Measurements from ENCODE around the gene MYMK.

Gene MYMK

GRCh38 chr9:133496861-133497842 lies 27.6 kb downstream of the MYMK start:
- Histone ChIP-seq H3K9me3 (ENCODE audit: control insufficient read depth, low read length) (peaks cover 10% of the 10 kb centered on the region), H3K27ac (ENCODE audit: low read depth, low read length, severe bottlenecking) (no peak overlapping the region), H3K36me3 (ENCODE audit: control insufficient read depth, insufficient read depth, low read length) (no peaks in the 10 kb centered on the region), H3K4me1 (ENCODE audit: control insufficient read depth, insufficient read depth, low read length, poor library complexity, severe bottlenecking) (peaks cover 14% of the 10 kb centered on the region), H3K4me3 (ENCODE audit: extremely low read depth, insufficient read depth, low read length, poor library complexity, severe bottlenecking) (no peak overlapping the region)
- WGBS, 2 experiments (ENCODE audit: insufficient coverage in 2 of 2), result 89 to 91% methylated on average over 31 to 35 of the region's 35 CpGs

GRCh38 chr9:133495327-133496293 lies 29.1 kb downstream of the MYMK start:
- peaks cover 16% of the 10 kb centered on the region for H3K4me1 ChIP-seq (ENCODE audit: control insufficient read depth, insufficient read depth, low read length, poor library complexity, severe bottlenecking)
- no peaks in the 10 kb centered on the region for H3K36me3 ChIP-seq (ENCODE audit: control insufficient read depth, insufficient read depth, low read length)
- H3K27ac ChIP-seq (ENCODE audit: low read depth, low read length, severe bottlenecking), result no peak overlapping the region
- WGBS, 2 experiments (ENCODE audit: insufficient coverage in 2 of 2), result 87 to 92% methylated on average over 15 to 24 of the region's 24 CpGs
- no peaks in the 10 kb centered on the region for H3K9me3 ChIP-seq (ENCODE audit: control insufficient read depth, low read length)
- no peak overlapping the region for H3K4me3 ChIP-seq (ENCODE audit: extremely low read depth, insufficient read depth, low read length, poor library complexity, severe bottlenecking)

GRCh38 chr9:133494636-133495326 lies 30.0 kb downstream of the MYMK start:
- H3K4me1 ChIP-seq (ENCODE audit: control insufficient read depth, insufficient read depth, low read length, poor library complexity, severe bottlenecking), result peaks cover 14% of the 10 kb centered on the region
- no peaks in the 10 kb centered on the region for H3K9me3 ChIP-seq (ENCODE audit: control insufficient read depth, low read length)
- H3K4me3 ChIP-seq (ENCODE audit: extremely low read depth, insufficient read depth, low read length, poor library complexity, severe bottlenecking), result no peak overlapping the region
- H3K27ac ChIP-seq (ENCODE audit: low read depth, low read length, severe bottlenecking), result no peak overlapping the region
- WGBS, 2 experiments (ENCODE audit: insufficient coverage in 2 of 2), result 93 to 96% methylated on average over 19 to 20 of the region's 24 CpGs
- no peaks in the 10 kb centered on the region for H3K36me3 ChIP-seq (ENCODE audit: control insufficient read depth, insufficient read depth, low read length)

GRCh38 chr9:133493845-133494540 lies 30.8 kb downstream of the MYMK start:
- H3K4me3 ChIP-seq (ENCODE audit: extremely low read depth, insufficient read depth, low read length, poor library complexity, severe bottlenecking), result no peak overlapping the region

GRCh38 chr9:133493428-133493827 lies 31.3 kb downstream of the MYMK start:
- WGBS, 2 experiments (ENCODE audit: insufficient coverage in 2 of 2), result 92 to 93% methylated on average over 11 of the region's 11 CpGs
- Histone ChIP-seq H3K4me1 (ENCODE audit: control insufficient read depth, insufficient read depth, low read length, poor library complexity, severe bottlenecking) (peaks cover 17% of the 10 kb centered on the region), H3K9me3 (ENCODE audit: control insufficient read depth, low read length) (no peaks in the 10 kb centered on the region), H3K4me3 (ENCODE audit: extremely low read depth, insufficient read depth, low read length, poor library complexity, severe bottlenecking) (no peak overlapping the region), H3K27ac (ENCODE audit: low read depth, low read length, severe bottlenecking) (no peak overlapping the region), H3K36me3 (ENCODE audit: control insufficient read depth, insufficient read depth, low read length) (no peaks in the 10 kb centered on the region)

More at GRCh38 chr9:133493845-133494540, 30.8 kb downstream of the MYMK start:
- peaks cover 13% of the 10 kb centered on the region for H3K4me1 ChIP-seq (ENCODE audit: control insufficient read depth, insufficient read depth, low read length, poor library complexity, severe bottlenecking)
- H3K9me3 ChIP-seq (ENCODE audit: control insufficient read depth, low read length), result no peaks in the 10 kb centered on the region
- no peak overlapping the region for H3K27ac ChIP-seq (ENCODE audit: low read depth, low read length, severe bottlenecking)
- 94 to 98% methylated on average over 18 to 23 of the region's 23 CpGs for WGBS, 2 experiments (ENCODE audit: insufficient coverage in 2 of 2)
- H3K36me3 ChIP-seq (ENCODE audit: control insufficient read depth, insufficient read depth, low read length), result no peaks in the 10 kb centered on the region

- Histone ChIP-seq H3K36me3 (ENCODE audit: control insufficient read depth, insufficient read depth, low read length) (no peaks in the 10 kb centered on the region), H3K4me3 (ENCODE audit: extremely low read depth, insufficient read depth, low read length, poor library complexity, severe bottlenecking) (no peak overlapping the region), H3K27ac (ENCODE audit: low read depth, low read length, severe bottlenecking) (no peak overlapping the region), H3K9me3 (ENCODE audit: control insufficient read depth, low read length) (no peaks in the 10 kb centered on the region), H3K4me1 (ENCODE audit: control insufficient read depth, insufficient read depth, low read length, poor library complexity, severe bottlenecking) (peaks cover 21% of the 10 kb centered on the region)
- WGBS, 2 experiments (ENCODE audit: insufficient coverage in 2 of 2), result 96 to 97% methylated on average over 23 to 32 of the region's 33 CpGs
Measured at GRCh38 chr9:133492061-133493021, 32.4 kb downstream of the MYMK start.

GRCh38 chr9:133491656-133491925 lies 33.2 kb downstream of the MYMK start:
- H3K9me3 ChIP-seq (ENCODE audit: control insufficient read depth, low read length), result no peaks in the 10 kb centered on the region
- WGBS, 2 experiments (ENCODE audit: insufficient coverage in 2 of 2), result 99 to 100% methylated on average over 3 to 7 of the region's 8 CpGs
- no peak overlapping the region for H3K4me3 ChIP-seq (ENCODE audit: extremely low read depth, insufficient read depth, low read length, poor library complexity, severe bottlenecking)
- H3K36me3 ChIP-seq (ENCODE audit: control insufficient read depth, insufficient read depth, low read length), result no peaks in the 10 kb centered on the region
- H3K4me1 ChIP-seq (ENCODE audit: control insufficient read depth, insufficient read depth, low read length, poor library complexity, severe bottlenecking), result peaks cover 21% of the 10 kb centered on the region
- no peak overlapping the region for H3K27ac ChIP-seq (ENCODE audit: low read depth, low read length, severe bottlenecking)

GRCh38 chr9:133490865-133491655 lies 33.7 kb downstream of the MYMK start:
- Histone ChIP-seq H3K9me3 (ENCODE audit: control insufficient read depth, low read length) (no peaks in the 10 kb centered on the region), H3K27ac (ENCODE audit: low read depth, low read length, severe bottlenecking) (no peak overlapping the region), H3K4me3 (ENCODE audit: extremely low read depth, insufficient read depth, low read length, poor library complexity, severe bottlenecking) (no peak overlapping the region), H3K4me1 (ENCODE audit: control insufficient read depth, insufficient read depth, low read length, poor library complexity, severe bottlenecking) (peaks cover 21% of the 10 kb centered on the region), H3K36me3 (ENCODE audit: control insufficient read depth, insufficient read depth, low read length) (no peaks in the 10 kb centered on the region)
- 93 to 94% methylated on average over 11 of the region's 12 CpGs for WGBS, 2 experiments (ENCODE audit: insufficient coverage in 2 of 2)

- Histone ChIP-seq H3K9me3 (ENCODE audit: control insufficient read depth, low read length) (no peaks in the 10 kb centered on the region), H3K4me1 (ENCODE audit: control insufficient read depth, insufficient read depth, low read length, poor library complexity, severe bottlenecking) (peaks cover 21% of the 10 kb centered on the region), H3K4me3 (ENCODE audit: extremely low read depth, insufficient read depth, low read length, poor library complexity, severe bottlenecking) (no peak overlapping the region), H3K36me3 (ENCODE audit: control insufficient read depth, insufficient read depth, low read length) (no peaks in the 10 kb centered on the region), H3K27ac (ENCODE audit: low read depth, low read length, severe bottlenecking) (no peak overlapping the region)
- WGBS, 2 experiments (ENCODE audit: insufficient coverage in 2 of 2), result 71 to 73% methylated on average over 7 to 13 of the region's 13 CpGs
Measured at GRCh38 chr9:133490201-133490681, 34.5 kb downstream of the MYMK start.
